NCI-H774 (cell line): Measurements from ENCODE around the gene PLEKHM1.
"Not testable (repeated sequence)": the region's sequence is repeated elsewhere in the genome, so short reads cannot be mapped to it uniquely, and the experiment has no call there.

ENCODE experiments used
- DNase-seq: peaks from one replicate; lab custom pipeline; 2025; lab: John Stamatoyannopoulos, UW

Gene PLEKHM1

GRCh38 chr17:45461524-45462327 is 28.8 kb downstream of the PLEKHM1 start:
- DNase-seq = peak; percentile 19

GRCh38 chr17:45460422-45460821 is 30.1 kb downstream of the PLEKHM1 start:
- DNase-seq = not testable (repeated sequence)

DNA sequence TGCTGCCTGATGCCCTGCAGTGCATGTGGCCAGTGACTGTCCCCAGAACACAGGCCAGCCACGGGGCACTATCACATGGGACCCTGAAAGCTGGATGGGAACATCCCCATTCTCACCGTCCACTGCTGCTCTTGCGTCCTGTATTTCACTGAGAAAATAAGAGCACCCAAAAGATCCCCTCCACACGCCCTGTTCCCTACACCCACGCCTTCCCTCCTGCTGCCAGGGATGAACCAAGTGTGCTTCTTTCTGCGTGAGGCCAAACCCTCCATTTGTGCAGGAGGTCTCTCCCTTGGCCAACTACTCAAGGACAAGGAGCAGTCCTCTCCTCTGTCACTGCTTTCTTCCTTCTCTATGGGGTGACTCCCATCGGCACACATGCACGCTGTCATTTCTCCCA is 36.2 kb downstream of the PLEKHM1 start:
- DNase-seq = not testable (repeated sequence)

DNA sequence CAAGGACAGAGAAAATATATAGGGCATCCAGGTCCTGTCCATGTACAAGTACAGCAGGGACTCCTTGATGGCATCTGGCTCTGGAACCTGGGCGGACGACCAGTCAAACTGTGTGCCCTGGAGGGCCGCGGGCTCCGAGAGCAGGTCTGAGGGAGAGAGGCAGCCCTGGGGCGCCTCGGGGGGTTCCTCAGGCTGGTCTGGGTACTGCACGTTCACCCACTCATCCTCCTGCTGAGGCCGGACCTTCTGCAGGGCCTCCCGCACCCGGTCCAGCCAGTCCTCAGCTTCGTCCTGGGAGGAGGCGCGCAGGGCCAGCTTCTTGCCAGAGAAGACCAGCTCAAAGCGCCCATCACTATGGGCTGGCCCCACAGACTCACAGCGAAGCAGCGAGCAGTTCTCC is 36.8 kb downstream of the PLEKHM1 start:
- DNase-seq = not testable (repeated sequence)

- DNase-seq = not testable (repeated sequence)
Measured at GRCh38 chr17:45453225-45453534, 37.3 kb downstream of the PLEKHM1 start.

- not testable (repeated sequence) for DNase-seq
Measured at GRCh38 chr17:45452329-45453224, 37.9 kb downstream of the PLEKHM1 start.

GRCh38 chr17:45451660-45452059 is 38.9 kb downstream of the PLEKHM1 start:
- DNase-seq = not testable (repeated sequence)

- DNase-seq = no peak
Measured at GRCh38 chr17:45451131-45451530, 39.4 kb downstream of the PLEKHM1 start.

DNA sequence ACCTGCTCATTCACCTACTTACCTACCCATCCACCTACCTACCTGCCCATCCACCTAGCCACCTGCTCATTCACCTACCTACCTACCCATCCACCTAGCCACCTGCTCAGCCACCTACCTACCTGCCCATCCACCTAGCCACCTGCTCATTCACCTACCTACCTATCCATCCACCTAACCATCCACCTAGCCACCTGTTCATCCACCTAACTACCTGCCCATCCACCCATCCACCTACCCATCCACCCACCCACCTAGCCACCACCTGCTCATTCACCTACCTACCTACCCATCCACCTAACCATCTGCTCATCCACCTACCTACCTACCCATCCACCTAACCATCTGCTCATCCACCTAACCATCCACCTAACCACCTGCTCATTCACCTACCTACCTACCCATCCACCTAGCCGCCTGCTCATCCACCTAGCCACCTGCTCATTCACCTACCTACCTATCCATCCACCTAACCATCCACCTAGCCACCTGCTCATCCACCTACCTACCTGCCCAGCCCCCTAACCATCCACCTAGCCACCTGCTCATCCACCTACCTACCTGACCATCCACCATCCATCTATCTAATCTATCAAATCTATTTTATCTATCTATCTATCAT is 40.7 kb downstream of the PLEKHM1 start:
- DNase-seq = not testable (repeated sequence)

GRCh38 chr17:45449260-45449659 is 41.3 kb downstream of the PLEKHM1 start:
- DNase-seq = not testable (repeated sequence)

- not testable (repeated sequence) for DNase-seq
Measured at GRCh38 chr17:45448483-45448882, 42.0 kb downstream of the PLEKHM1 start.

- DNase-seq = not testable (repeated sequence)
Measured at GRCh38 chr17:45448066-45448465, 42.5 kb downstream of the PLEKHM1 start.

DNA sequence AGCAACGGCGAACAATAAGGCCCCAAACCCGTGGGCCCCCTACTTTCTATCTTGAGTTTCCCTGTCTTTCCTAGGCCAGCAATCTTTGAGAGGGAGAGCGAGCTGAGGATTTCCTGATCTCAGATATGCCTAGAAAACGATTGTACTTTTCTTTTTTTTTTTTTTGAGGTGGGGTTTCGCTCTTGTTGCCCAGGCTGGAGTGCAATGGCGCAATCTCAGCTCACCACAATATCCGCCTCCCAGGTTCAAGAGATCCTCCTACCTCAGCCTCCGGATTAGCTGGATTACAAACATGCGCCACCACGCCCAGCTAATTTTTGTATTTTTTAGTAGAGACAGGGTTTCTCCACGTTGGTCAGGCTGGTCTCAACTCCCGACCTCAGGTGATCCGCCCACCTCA is 42.9 kb downstream of the PLEKHM1 start:
- not testable (repeated sequence) for DNase-seq

- not testable (repeated sequence) for DNase-seq
Measured at GRCh38 chr17:45446872-45447625, 43.5 kb downstream of the PLEKHM1 start.

DNA sequence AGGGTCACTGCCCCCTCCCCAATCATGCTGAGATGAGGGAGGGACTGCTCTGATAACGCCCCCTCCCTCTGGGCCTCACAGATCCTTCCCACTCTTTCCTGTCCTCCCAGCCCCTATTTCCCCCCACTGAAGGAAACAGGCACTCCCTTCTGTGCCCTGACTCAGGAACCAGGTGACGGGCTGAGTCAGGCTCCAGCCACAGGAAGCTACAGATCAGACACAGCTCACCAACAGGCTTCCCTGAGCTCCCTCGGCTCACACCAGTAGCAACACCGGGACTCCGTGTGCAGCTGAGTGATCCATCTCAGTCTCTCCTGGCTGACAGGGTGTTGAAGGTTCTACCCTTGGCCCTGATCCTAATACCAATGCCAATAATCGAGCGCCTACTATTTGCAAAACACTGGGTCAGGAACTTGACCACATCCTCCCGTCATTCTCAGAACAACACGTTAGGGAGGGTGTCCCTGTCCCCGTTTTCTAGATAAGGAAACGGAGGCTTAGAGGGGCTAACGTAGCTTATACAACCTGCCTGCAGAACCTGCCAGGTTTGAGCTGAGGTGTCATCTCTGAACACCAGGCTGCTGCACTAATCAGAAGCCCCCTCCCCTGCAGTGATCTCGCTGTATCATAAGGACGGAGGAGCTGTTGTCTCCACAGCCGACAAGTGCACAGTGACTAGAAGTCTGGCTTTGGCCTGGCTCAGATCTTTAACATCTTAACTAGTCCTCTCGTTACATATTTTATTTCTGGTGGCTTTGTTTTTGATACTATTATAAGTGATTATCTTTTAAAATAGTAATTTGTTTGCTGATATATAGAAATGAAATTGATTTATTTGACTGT is 44.4 kb downstream of the PLEKHM1 start:
- DNase-seq = not testable (repeated sequence)

GRCh38 chr17:45444856-45445820 is 45.4 kb downstream of the PLEKHM1 start:
- not testable (repeated sequence) for DNase-seq

- not testable (repeated sequence) for DNase-seq
Measured at GRCh38 chr17:45444301-45444700, 46.2 kb downstream of the PLEKHM1 start.

- DNase-seq = not testable (repeated sequence)
Measured at GRCh38 chr17:45443371-45444260, 46.9 kb downstream of the PLEKHM1 start.
